Activated CD8-positive, alpha-beta T cell treated with anti-CD3 and anti-CD28 coated beads, Interleukin-2, amount 10 ng/mL, durations not matched to agents 7 days and 5 days (primary cell): ENCODE measurements around the gene AANAT. TPM values are rescaled to one million over a fixed set of nuclear protein-coding genes. Genes with fewer than 3 reads are reported as not detected.
"Not testable (repeated sequence)": the region's sequence is repeated elsewhere in the genome, so short reads cannot be mapped to it uniquely, and the experiment has no call there.

Experiments
- ATAC-seq: fragments of 150-1000 bp; cut with Tn5 transposase; one replicate; pipeline ENCODE4 v1.10.0; 2021; ENCODE audit warnings: moderate library complexity
- CTCF ChIA-PET: fragments of 350-600 bp; sonication (Branson Sonifier 250); formaldehyde crosslinking; loops from one replicate; lab custom pipeline; 2021; ENCODE audit warnings: antibody characterized with exemption; lab: Charles Lee
- POLR2A ChIA-PET: fragments of 350-600 bp; sonication (Branson Sonifier 250); formaldehyde crosslinking; loops from one replicate; lab custom pipeline; 2021; ENCODE audit warnings: antibody characterized with exemption; lab: Charles Lee
- DNase-seq: peaks from one replicate; pipeline ENCODE4 v3.0.0-alpha.2; 2020
- H3K27ac Mint-ChIP-seq: one replicate; pipeline ENCODE4 v1.8.0; 2021; ENCODE audit warnings: mild to moderate bottlenecking, mixed read lengths
- H3K27me3 Mint-ChIP-seq: one replicate; pipeline ENCODE4 v1.8.0; 2021; ENCODE audit warnings: low read depth, mixed read lengths
- H3K36me3 Mint-ChIP-seq: one replicate; pipeline ENCODE4 v1.8.0; 2021; ENCODE audit warnings: low read depth, mixed read lengths
- H3K4me1 Mint-ChIP-seq: one replicate; pipeline ENCODE4 v1.8.0; 2021; ENCODE audit warnings: low read depth, mixed read lengths
- H3K4me3 Mint-ChIP-seq: one replicate; pipeline ENCODE4 v1.8.0; 2021; ENCODE audit warnings: mild to moderate bottlenecking, mixed read lengths
- H3K9me3 Mint-ChIP-seq: one replicate; pipeline ENCODE4 v1.8.0; 2022; ENCODE audit warnings: mixed read lengths; ENCODE audit not compliant: insufficient read depth
- total RNA-seq, 2 experiments: library from RNA; stranded (reverse); gene quantifications; one replicate each; pipeline ENCODE4 v1.2.3, GENCODE V29; 2021

The AANAT gene
- total RNA-seq, 2 experiments from 2014 or later = not detected

DNA sequence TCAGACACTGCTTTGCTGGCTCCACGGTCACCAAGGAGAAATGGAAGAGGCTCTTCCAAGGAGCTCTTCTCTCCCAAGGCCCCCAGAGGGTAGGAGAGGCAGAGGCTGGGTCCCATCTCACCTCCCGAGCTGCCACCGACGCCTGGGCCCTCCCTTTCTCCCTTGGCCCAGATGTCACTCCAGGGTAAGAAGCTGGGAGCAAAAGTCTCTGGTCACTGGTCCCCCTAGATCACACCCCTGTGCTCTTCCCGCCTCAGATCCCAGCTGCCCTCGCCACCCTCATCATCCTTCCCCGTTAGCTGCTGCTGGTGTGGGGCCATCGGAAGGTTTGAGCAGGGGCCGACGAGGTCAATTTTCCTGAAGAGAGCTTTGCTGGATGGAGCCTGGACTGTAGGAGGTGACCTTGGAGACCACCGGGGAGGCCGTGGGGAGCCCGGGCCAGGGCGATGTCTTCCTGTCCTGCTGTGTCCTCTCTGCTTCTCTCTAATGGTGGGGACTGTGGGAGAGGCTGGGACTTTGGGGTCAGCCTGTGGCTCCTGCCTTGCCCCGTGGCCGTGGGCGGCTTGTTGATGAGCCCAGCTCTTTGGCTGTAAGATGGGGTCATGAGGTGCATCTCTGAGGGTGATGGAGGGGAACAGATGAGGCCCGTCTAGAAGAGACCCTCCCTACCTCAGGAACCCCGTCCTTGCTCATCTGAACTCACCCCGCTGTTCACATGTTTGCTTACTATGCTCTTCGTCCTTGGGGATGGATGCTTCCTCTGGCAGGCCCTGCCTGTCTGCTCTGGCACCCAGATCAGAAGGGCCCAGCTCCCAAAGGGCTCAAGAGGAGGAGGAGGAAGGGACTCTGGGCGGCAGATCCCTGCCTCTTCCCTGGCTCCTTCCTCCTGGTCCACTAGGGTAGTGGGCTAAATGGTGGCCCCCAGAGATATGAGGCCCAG is 45.2 kb downstream of the AANAT start:
- DNase-seq (no peak), ATAC-seq (no peak)
- peak overlapping the region; percentile 73 for H3K27ac Mint-ChIP-seq
- H3K9me3 Mint-ChIP-seq = no peaks in the 10 kb centered on the region
- peaks cover 64% of the 10 kb centered on the region for H3K4me1 Mint-ChIP-seq
- no peaks in the 10 kb centered on the region for H3K36me3 Mint-ChIP-seq
- POLR2A ChIA-PET = interaction anchor here (1.2 kb wide), 1 partner anchor 19 kb away, joined by 4 read pairs; no protein-coding TSS in a partner anchor
- H3K4me3 Mint-ChIP-seq = no peak overlapping the region
- H3K27me3 Mint-ChIP-seq = peaks cover 3% of the 10 kb centered on the region
- CTCF ChIA-PET = interaction anchor here (0.8 to 1.7 kb wide), 5 partner anchors 11 to 651 kb away, joined by 3 to 10 read pairs (median 3); no protein-coding TSS in a partner anchor

DNA sequence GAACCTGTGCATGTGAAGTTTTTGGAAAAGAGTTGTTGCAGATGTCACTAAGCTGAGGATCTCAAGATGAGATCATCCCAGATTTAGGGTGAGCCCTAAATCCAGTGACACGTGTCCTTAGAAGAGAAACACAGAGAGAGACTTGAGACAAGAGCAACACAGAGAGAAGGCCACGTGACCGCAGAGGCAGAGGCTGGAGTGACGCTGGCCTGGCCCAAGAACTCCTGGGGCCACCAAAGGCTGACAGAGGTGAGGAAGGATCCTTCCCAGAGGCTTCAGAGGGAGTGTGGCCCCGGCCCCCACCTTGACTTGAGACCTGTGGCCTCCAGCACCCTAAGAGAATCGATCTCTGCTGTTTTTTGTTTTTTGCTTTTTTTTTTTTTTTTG is 45.9 kb downstream of the AANAT start:
- CTCF ChIA-PET = interaction anchor here (1.7 to 2.4 kb wide), 2 partner anchors 10 to 128 kb away, joined by 6 to 10 read pairs; no protein-coding TSS in a partner anchor
- ATAC-seq = no peak
- no peaks in the 10 kb centered on the region for H3K9me3 Mint-ChIP-seq
- peaks cover 2% of the 10 kb centered on the region for H3K27me3 Mint-ChIP-seq
- peak overlapping the region; percentile 73 for H3K27ac Mint-ChIP-seq
- POLR2A ChIA-PET = no interaction called here
- H3K36me3 Mint-ChIP-seq = no peaks in the 10 kb centered on the region
- no peak for DNase-seq
- H3K4me3 Mint-ChIP-seq = no peak overlapping the region
- H3K4me1 Mint-ChIP-seq = peaks cover 70% of the 10 kb centered on the region

DNA sequence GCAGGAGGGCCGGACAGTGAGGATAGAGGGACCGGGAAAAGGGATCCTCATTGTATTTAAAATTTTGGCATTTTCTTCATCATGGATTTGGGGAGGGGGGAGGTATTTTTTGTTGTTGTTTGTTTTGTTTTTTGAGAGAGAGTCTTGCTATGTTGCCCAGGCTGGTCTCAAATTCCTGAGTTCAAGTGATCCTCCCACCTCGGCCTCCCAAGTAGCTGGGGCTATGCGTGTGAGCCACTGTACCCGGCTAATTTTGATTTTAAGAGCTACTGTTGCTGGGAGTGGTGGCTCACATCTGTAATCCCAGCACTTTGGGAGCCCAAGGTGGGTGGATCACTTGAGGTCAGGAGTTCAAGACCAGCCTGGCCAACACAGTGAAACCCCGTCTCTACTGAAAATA is 47.0 kb downstream of the AANAT start:
- not testable (repeated sequence) for H3K27me3 Mint-ChIP-seq, ATAC-seq, DNase-seq, H3K9me3 Mint-ChIP-seq, H3K36me3 Mint-ChIP-seq
- Mint-ChIP-seq H3K4me1 (peaks cover 76% of the 10 kb centered on the region), H3K27ac (peak overlapping the region; percentile 99), H3K4me3 (peak overlapping the region; percentile 71)
- ChIA-PET POLR2A (interaction anchor here (0.5 to 1.0 kb wide), 2 partner anchors 13 to 23 kb away, joined by 3 read pairs; no protein-coding TSS in a partner anchor), CTCF (interaction anchor here (1.0 to 2.4 kb wide), 9 partner anchors 7 to 167 kb away, joined by 3 to 11 read pairs (median 5); no protein-coding TSS in a partner anchor)

DNA sequence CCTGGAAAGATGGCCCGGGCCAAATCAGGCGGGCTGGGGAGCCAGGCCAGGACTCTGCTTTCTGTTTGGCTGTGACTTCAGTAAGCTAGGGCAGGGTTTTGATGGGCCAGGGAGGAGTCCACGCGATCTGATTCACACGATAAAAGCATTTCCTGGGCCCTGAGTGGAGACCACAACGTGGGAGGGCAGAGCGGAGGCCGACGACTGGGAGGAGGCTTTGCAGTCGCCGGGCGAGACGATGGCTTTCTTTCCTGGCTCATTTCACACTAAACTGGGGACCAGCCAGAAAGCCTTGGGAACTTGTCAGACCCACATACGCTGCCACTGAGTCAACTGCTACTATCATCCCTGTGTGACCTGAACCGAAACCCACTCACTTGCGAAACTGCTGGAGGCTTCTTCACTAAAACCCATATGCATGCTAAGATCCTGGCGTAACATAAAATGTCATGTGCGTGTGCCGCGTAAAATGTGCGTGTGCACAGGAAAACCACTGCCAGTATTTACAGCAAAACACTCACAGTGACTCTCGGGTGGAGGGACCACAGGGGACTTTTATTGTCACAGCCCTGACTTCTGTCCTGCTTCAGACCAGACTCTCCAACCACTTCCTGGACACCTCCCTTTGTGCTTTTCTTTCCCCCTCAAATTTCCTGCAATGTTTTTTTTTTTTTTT is 48.0 kb downstream of the AANAT start:
- DNase-seq (peak; percentile 90), ATAC-seq (peak; percentile 89)
- Mint-ChIP-seq H3K36me3 (no peaks in the 10 kb centered on the region), H3K9me3 (no peaks in the 10 kb centered on the region), H3K27ac (peak overlapping the region; percentile 99), H3K27me3 (peaks cover 2% of the 10 kb centered on the region), H3K4me3 (peak overlapping the region; percentile 71), H3K4me1 (peaks cover 75% of the 10 kb centered on the region)
- ChIA-PET CTCF (interaction anchor here (1.0 to 2.4 kb wide), 11 partner anchors 8 to 166 kb away, joined by 3 to 11 read pairs (median 5); no protein-coding TSS in a partner anchor), POLR2A (interaction anchor here (0.6 to 0.7 kb wide), 3 partner anchors 9 to 24 kb away, joined by 3 to 4 read pairs (median 4); no protein-coding TSS in a partner anchor)

DNA sequence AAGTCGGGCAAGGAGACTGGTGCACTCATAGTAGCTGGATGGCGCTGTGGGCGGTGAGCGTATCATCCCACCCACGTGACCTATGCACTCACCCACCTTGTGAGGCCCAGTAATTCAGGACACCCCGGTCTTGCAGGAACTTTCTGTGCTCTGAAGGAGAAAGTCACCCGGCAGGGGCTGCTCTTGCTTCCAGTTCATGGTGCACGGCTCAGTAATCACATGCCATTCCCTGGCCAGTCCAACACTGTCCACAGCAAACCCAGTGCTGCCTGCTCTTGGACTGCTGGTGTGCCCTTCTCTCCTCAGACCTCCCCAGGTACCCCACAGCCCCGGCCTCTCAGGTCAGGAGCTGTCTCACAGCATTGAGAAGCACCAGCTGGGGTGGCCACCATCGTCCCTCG is 50.2 kb downstream of the AANAT start:
- H3K27ac Mint-ChIP-seq = peak overlapping the region; percentile 77
- H3K36me3 Mint-ChIP-seq = no peaks in the 10 kb centered on the region
- DNase-seq = no peak
- ATAC-seq = no peak
- H3K4me3 Mint-ChIP-seq = no peak overlapping the region
- no peaks in the 10 kb centered on the region for H3K27me3 Mint-ChIP-seq
- POLR2A ChIA-PET = no interaction called here
- no peaks in the 10 kb centered on the region for H3K9me3 Mint-ChIP-seq
- CTCF ChIA-PET = interaction anchor here (1.5 kb wide), 1 partner anchor 106 kb away, joined by 4 read pairs; no protein-coding TSS in a partner anchor
- peaks cover 57% of the 10 kb centered on the region for H3K4me1 Mint-ChIP-seq

DNA sequence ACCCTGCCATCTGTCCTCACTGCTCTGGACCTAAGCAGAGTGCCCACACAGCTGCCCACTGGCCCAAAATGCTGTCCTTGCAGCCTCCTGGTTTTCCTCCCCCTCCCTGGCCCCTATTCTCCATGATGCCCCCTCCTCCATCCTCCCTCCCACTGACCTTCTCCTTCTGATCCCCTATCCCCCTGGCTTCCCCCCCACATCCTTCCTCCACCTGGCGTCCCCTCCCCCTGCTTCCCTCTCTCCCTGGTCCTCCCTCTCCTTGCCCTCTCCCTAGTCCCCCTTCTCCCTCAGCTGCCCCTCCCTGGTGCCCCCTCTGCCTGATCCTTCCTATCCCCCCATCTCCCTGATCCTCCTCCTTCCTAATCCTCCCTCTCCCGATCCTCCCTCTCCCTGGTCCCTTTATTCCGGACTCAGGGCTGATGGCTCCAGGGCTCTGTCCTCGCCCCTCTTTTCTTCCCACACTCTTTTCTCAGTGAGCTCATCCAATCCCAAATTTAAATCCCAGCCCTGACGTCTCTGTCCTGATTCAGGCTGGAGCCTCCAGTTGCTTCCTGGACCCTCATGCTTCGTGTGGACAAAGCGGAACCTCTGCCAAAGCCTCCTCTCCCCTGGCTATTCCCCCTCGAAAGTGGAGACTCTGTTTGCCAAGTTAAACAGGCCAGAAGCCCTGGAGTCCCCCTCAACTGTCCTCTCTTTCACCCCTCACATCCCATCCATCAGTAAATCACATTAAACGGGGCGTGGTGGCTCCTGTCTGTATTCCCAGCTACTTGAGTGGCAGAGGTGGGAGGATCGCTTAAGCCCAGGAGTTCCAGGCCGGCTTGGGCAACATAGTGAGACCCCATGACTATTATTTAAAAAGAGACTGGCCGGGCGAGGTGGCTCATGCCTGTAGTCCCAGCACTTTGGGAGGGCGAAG is 51.9 kb downstream of the AANAT start:
- Mint-ChIP-seq H3K36me3 (no peaks in the 10 kb centered on the region), H3K27ac (no peak overlapping the region), H3K4me1 (peaks cover 50% of the 10 kb centered on the region), H3K9me3 (no peaks in the 10 kb centered on the region), H3K4me3 (no peak overlapping the region), H3K27me3 (no peaks in the 10 kb centered on the region)
- CTCF ChIA-PET = interaction anchor here (0.8 to 7.1 kb wide), 5 partner anchors 12 to 194 kb away, joined by 3 to 88 read pairs (median 5); no protein-coding TSS in a partner anchor
- DNase-seq (no peak), ATAC-seq (no peak)
- POLR2A ChIA-PET = no interaction called here

Other genes with a start within 250 kb of the AANAT start
- gene RNF157, start 227.1 kb upstream of the AANAT start, total RNA-seq = 100 to 1,000 TPM; 150 to 165 TPM
- gene UBALD2, start 202.3 kb upstream of the AANAT start, total RNA-seq = 100 to 1,000 TPM; 318 to 359 TPM
- gene QRICH2, start 159.3 kb upstream of the AANAT start, total RNA-seq = 1 to 10 TPM; 3.7 to 4.8 TPM
- 10 to 100 TPM; 64.2 to 74.1 TPM for gene PRPSAP1, start 113.7 kb upstream of the AANAT start, total RNA-seq
- gene SPHK1, start 83.0 kb upstream of the AANAT start, total RNA-seq = 1 to 10 TPM; 3.8 to 4.7 TPM
- gene UBE2O, start 14.5 kb upstream of the AANAT start, total RNA-seq = 10 to 100 TPM; 28.4 to 31.6 TPM
- 10 to 100 TPM; 51.4 to 52.1 TPM for gene RHBDF2, start 33.8 kb downstream of the AANAT start, total RNA-seq
- under 1 TPM in 1 of 2 experiments, not detected in 1; 0.40 TPM for gene CYGB, start 70.1 kb downstream of the AANAT start, total RNA-seq
- gene PRCD, start 72.4 kb downstream of the AANAT start, total RNA-seq = not detected
- not detected for gene ST6GALNAC2, start 118.3 kb downstream of the AANAT start, total RNA-seq
- gene ST6GALNAC1, start 176.2 kb downstream of the AANAT start, total RNA-seq = not detected
- 10 to 100 TPM; 12.4 to 13.3 TPM for gene MXRA7, start 243.4 kb downstream of the AANAT start, total RNA-seq